Heart left ventricle (tissue), 16 donors: ENCODE results near the gene CEACAM16. TPM values are rescaled to one million over a fixed set of nuclear protein-coding genes. Genes with fewer than 3 reads are reported as not detected.

Experiments used
- ATAC-seq, 4 donors: fragments of 200-7000 bp; cut with Tn5 transposase; one replicate each; pipeline ENCODE4 v1.9.1; 2020 to 2022; ENCODE audit warnings: moderate library complexity in 4 of 4, mild to moderate bottlenecking in 3 of 4, moderate number of reproducible peaks in 1 of 4
- DNase-seq, 5 donors: peaks; one replicate each; pipeline ENCODE4 v3.0.0-alpha.2; 2020
- H3K27ac ChIP-seq, 12 donors: fragments of 200-600 bp; sonication (generic) in 4 of 12; one replicate each; pipeline versions ENCODE4 v1.5.0 to v1.8.0; 2016 to 2022; ENCODE audit warnings: mild to moderate bottlenecking in 2 of 12
- H3K27me3 ChIP-seq, 9 donors: fragments of 200-600 bp; sonication (generic) in 2 of 9; one replicate each; pipeline versions ENCODE4 v1.5.1 to v1.8.0; 2016 to 2022; ENCODE audit warnings: mild to moderate bottlenecking in 3 of 9
- H3K36me3 ChIP-seq, 9 donors: fragments of 200-600 bp; sonication (generic) in 2 of 9; one replicate each; pipeline versions ENCODE4 v1.5.0 to v1.8.0; 2018 to 2022; ENCODE audit warnings: mild to moderate bottlenecking in 2 of 9
- H3K4me1 ChIP-seq, 12 donors: fragments of 200-600 bp; sonication (generic) in 4 of 12; one replicate each; pipeline versions ENCODE4 v1.5.0 to v1.8.0; 2016 to 2022; ENCODE audit warnings: mild to moderate bottlenecking in 3 of 12
- H3K4me3 ChIP-seq, 12 donors: fragments of 200-600 bp; sonication (generic) in 4 of 12; one replicate each; pipeline versions ENCODE4 v1.5.0 to v1.8.0; 2017 to 2022; ENCODE audit warnings: mild to moderate bottlenecking in 9 of 12, moderate library complexity in 4 of 12
- H3K9me3 ChIP-seq, 12 donors: fragments of 200-600 bp; sonication (generic) in 4 of 12; one replicate each; pipeline versions ENCODE4 v1.5.0 to v1.8.0; 2016 to 2022; ENCODE audit warnings: mild to moderate bottlenecking in 1 of 12
- POLR2A ChIP-seq, 2 donors: fragments of 450-650 bp; IDR thresholded peaks; one replicate each; pipeline ENCODE4 v1.6.1; 2017; ENCODE audit warnings: antibody characterized with exemption in 2 of 2, mild to moderate bottlenecking in 2 of 2, moderate library complexity in 2 of 2
- WGBS, 4 donors: extraction: QIAGEN DNeasy Blood & Tissue Kit in 2 of 4; methylation state at CpG; one replicate each; pipeline versions ENCODE4 v1.1.5 to v1.1.7; 2013 to 2018; 5-methylcytosine and 5-hydroxymethylcytosine counted together
- intact Hi-C, 10 donors: fragments of 100-400 bp; cut with DNase I; formaldehyde crosslinking; loops; one replicate each; pipeline versions ENCODE4 v1.11.1 to v1.14.2; 2022
- polyA plus RNA-seq, 2 donors: library from polyadenylated mRNA; stranded (reverse); fragments of 200-250 nt; gene quantifications; one replicate each; pipeline ENCODE4 v1.2.3, GENCODE V29; 2013
- total RNA-seq, 9 donors: library from RNA; depleted of rRNA in 2 of 9; stranded (reverse); fragments of >200 nt in 2 of 9; fragmentation: NEBNext Ultra II Directional in 3 of 9; extraction: Animal tissue kit (Norgen Biotek cat#: 25700) in 3 of 9; gene quantifications; one replicate each; pipeline versions ENCODE4 v1.1.0 to v1.2.4, GENCODE V29; 2016 to 2023
- TF ChIP-seq, protein P1 (sequence below), 12 donors: fragments of 200-600 bp; sonication (generic) in 4 of 12; IDR thresholded peaks; one replicate each; pipeline versions ENCODE4 v1.5.0 to v1.8.0; 2018 to 2022; ENCODE audit warnings: antibody characterized with exemption in 12 of 12, mild to moderate bottlenecking in 5 of 12
- donor health status: ischemic (EF 13 %, LVEDD 7.1; RV severe dilation, severe dysfunction).
- donor health status: healthy with polysubstance abuse.
- donor health status: DM: no; HTN: yes; CAD: no.
- donor health status: DM: no; HTN: no; CAD: no.
- donor health status: ischemic (EF 25% LVEDD 6.9; RV normal size, moderate dysfunction).
- donor health status: ischemic (EF 25% LVEDD 5.7; RV mildly dilated, moderate dysfunction).
- donor health status: healthy.
- donor health status: DM: yes; HTN: yes; CAD: no.
- donor health status: ischemic (EF 35%, LVEDD 5.7; RV mildly dilated, moderate dysfunction).
- donor health status: nonischemic (EF 11% LVEDD 7.7; RV severe dilation, severe dysfunction).
- donor health status: DM: yes; HTN: yes; CAD: no.
- donor health status: PGD.
- donor health status: ischemic (EF 29% LVEDD 5.4; RV normal size, mild dysfunction).
- donor health status: nonischemic (EF 23%, LVEDD 6.1; RV moderate dilation, normal function).

CEACAM16 gene
- total and polyA plus RNA-seq, 11 donors = not detected

DNA sequence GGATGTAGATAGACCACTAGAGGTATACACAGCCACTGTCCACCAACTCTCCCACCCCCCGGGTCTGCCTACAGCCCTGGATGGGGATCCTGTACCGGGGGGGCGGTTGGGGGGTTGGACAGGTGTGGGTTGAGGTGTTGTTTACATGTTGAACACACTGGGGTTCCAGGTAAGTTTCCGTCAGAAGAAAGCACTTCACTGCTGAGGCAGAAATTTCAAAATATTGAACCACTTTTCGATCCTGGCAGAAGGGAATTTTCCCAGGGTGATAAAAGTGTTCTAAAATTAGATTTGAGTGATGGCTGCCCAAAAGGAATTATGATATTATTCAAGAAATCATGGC is 6.6 kb upstream of the CEACAM16 start:
- H3K4me1 ChIP-seq = peaks cover 0 to 39% (median 20%) of the 10 kb centered on the region in 12 donors
- DNase-seq (no peak), ATAC-seq (no peak)
- 45 to 78% (median 57%) methylated on average over 5 of the region's 5 CpGs for WGBS, 4 donors
- peak overlapping the region in 7 of 12 donors; percentile 19 to 77 (median 72) for H3K27ac ChIP-seq
- H3K36me3 ChIP-seq = no peaks in the 10 kb centered on the region
- no peaks in the 10 kb centered on the region for H3K27me3 ChIP-seq
- intact Hi-C loops = no loop called here
- H3K9me3 ChIP-seq = no peaks in the 10 kb centered on the region
- peak overlapping the region in 1 of 12 donors; percentile 1 for H3K4me3 ChIP-seq
- no peak for TF ChIP-seq POLR2A (IDR thresholded peaks at IDR 0.05)
- TF ChIP-seq, protein P1, sequence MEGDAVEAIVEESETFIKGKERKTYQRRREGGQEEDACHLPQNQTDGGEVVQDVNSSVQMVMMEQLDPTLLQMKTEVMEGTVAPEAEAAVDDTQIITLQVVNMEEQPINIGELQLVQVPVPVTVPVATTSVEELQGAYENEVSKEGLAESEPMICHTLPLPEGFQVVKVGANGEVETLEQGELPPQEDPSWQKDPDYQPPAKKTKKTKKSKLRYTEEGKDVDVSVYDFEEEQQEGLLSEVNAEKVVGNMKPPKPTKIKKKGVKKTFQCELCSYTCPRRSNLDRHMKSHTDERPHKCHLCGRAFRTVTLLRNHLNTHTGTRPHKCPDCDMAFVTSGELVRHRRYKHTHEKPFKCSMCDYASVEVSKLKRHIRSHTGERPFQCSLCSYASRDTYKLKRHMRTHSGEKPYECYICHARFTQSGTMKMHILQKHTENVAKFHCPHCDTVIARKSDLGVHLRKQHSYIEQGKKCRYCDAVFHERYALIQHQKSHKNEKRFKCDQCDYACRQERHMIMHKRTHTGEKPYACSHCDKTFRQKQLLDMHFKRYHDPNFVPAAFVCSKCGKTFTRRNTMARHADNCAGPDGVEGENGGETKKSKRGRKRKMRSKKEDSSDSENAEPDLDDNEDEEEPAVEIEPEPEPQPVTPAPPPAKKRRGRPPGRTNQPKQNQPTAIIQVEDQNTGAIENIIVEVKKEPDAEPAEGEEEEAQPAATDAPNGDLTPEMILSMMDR (IDR thresholded peaks at IDR 0.05) = no peak

DNA sequence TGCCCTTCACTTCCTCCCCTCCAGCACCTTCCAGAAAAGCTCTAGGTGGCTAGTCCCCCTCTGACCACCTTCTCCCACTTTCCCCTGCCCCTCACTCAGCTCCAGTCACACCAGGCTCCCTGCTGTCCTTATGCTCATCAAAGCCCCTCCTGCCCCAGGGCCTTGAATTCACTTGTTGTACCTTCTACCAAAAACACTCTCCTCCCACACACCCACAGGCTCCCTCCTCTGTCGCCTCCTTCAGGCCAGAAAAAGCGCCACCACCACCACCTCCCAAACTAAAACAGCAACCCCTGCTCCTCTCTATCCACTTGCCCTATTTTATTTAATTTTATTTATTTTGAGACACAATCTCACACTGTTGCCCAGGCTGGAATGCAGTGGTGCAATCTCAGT is 4.8 kb upstream of the CEACAM16 start:
- H3K27ac ChIP-seq = peak overlapping the region in 4 of 12 donors; percentile 3 to 31 (median 24)
- intact Hi-C loops = no loop called here

DNA sequence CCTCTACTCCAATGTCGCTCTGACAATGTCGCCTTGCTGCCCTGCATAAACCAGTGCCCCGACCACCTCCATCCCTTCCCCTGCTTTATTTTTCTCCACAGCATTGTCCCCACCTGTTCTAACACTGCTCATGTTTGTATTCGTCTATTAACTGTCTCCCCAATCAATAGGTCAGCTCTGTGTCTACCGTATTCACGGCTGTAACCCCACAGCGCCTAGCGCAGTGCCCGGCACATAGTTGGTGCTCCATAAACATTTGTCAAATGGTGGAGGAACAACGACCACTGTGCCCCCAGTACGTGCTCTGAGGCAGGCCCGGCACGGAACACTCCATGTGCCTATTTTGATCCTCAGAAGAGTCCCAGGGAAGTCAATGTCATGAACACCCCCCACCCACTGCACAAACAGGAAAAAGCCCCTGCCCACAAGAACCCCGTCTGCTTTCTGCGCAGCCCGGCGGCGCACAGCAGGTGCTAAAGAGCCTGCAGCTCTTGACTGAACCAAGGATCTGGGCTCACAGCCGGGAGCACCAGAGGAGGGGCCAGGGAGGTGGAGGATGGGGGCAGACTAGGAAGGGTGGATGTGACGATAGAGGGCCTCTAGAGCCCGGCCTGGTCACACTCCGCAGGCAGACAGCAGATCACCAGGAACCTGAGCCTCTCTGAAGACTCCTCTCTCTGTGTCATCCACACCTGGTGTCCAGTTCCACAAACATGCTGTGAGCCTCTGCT is 1.8 kb upstream of the CEACAM16 start:
- intact Hi-C loops = no loop called here
- no peak for ATAC-seq

More for the DNA sequence above, 4.8 kb upstream of the CEACAM16 start:
- DNase-seq (no peak), ATAC-seq (no peak)
- H3K9me3 ChIP-seq = no peaks in the 10 kb centered on the region
- H3K36me3 ChIP-seq = no peaks in the 10 kb centered on the region
- peaks cover 0 to 36% (median 17%) of the 10 kb centered on the region in 12 donors for H3K4me1 ChIP-seq
- H3K4me3 ChIP-seq = no peak overlapping the region
- no peaks in the 10 kb centered on the region for H3K27me3 ChIP-seq
- WGBS, 4 donors = 90 to 97% (median 94%) methylated on average over 2 of the region's 2 CpGs
- no peak for TF ChIP-seq POLR2A (IDR thresholded peaks at IDR 0.05)
- TF ChIP-seq, protein P1 (IDR thresholded peaks at IDR 0.05) = peak in 1 of 12 donors; percentile 14

DNA sequence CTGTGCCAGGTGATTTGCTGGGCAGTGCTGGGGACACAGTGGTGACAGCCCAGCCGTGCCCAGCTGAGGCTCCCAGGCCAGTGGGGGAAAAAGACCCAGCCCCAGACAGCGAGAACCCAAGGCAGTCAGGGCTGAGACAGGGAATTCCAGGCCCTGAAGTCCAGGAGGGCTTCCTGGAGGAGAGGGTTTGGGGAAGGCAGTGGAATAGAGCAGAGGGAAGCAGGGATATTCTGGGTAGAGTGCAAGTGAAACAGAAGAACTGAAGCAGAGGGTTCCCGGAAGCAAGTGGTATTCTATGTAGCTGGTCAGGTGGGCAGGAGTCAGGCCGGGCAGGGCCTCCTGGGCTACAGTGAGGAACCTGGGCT is 1.3 kb upstream of the CEACAM16 start:
- ATAC-seq (no peak), DNase-seq (no peak)
- Histone ChIP-seq H3K27ac (no peak overlapping the region), H3K9me3 (no peaks in the 10 kb centered on the region), H3K27me3 (no peaks in the 10 kb centered on the region), H3K4me3 (no peak overlapping the region), H3K36me3 (no peaks in the 10 kb centered on the region), H3K4me1 (peaks cover 0 to 13% (median 5%) of the 10 kb centered on the region in 12 donors)
- 84 to 91% (median 90%) methylated on average over 4 of the region's 4 CpGs for WGBS, 4 donors
- intact Hi-C loops = no loop called here
- no peak for TF ChIP-seq POLR2A (IDR thresholded peaks at IDR 0.05)
- TF ChIP-seq, protein P1 (IDR thresholded peaks at IDR 0.05) = no peak

More for the DNA sequence above, 1.8 kb upstream of the CEACAM16 start:
- no peaks in the 10 kb centered on the region for H3K27me3 ChIP-seq
- H3K36me3 ChIP-seq = no peaks in the 10 kb centered on the region
- no peak for DNase-seq
- H3K4me1 ChIP-seq = peaks cover 0 to 18% (median 9%) of the 10 kb centered on the region in 12 donors
- WGBS, 4 donors = 64 to 72% (median 70%) methylated on average over 22 of the region's 22 CpGs
- TF ChIP-seq POLR2A (IDR thresholded peaks at IDR 0.05) = no peak
- no peaks in the 10 kb centered on the region for H3K9me3 ChIP-seq
- H3K27ac ChIP-seq = no peak overlapping the region
- H3K4me3 ChIP-seq = no peak overlapping the region
